Measurements from ENCODE around the gene SAA4.
"Not testable (repeated sequence)": the region's sequence is repeated elsewhere in the genome, so short reads cannot be mapped to it uniquely, and the experiment has no call there.

SAA4 gene, protein sequence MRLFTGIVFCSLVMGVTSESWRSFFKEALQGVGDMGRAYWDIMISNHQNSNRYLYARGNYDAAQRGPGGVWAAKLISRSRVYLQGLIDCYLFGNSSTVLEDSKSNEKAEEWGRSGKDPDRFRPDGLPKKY

DNA sequence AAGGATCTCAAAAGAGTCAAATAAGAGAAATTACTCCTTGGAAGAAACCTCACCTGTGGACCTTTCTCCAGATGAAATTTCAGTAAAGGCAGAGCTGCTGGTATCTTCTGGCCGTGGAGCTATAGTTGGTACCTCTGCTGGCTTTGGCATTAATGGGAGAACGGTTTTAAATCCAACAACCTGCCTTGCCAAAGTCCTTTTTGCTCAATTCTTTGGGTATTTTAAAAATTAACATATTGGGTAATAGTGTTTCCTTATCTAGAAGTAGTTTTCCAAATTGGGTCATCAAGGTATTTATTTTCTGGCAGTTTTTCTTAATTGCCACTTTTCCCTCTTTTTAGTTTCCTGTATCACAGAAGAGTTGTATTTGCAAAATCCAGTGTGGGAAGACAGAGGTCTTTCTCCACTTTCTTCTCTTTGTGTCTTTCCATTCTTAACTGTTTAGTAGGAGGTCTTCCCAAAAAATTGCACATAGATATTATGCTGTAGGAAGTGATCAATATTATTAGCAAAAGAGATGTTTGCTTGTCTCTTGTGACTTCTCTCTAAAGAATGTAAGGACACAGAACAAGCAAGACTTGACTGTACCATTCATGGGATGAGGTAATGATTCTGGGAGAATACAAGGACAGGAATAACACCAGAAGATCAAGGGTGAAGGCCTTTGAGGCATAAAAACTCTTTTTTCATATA is at the start of gene SAA4:
TSS of gene SAA4 (minus strand) at position 139 of the 693 bp plus-strand sequence. CDS start 876 bp downstream, outside the sequence.
- no peak for DNase-seq (ENCODE audit: low spot score)

DNA sequence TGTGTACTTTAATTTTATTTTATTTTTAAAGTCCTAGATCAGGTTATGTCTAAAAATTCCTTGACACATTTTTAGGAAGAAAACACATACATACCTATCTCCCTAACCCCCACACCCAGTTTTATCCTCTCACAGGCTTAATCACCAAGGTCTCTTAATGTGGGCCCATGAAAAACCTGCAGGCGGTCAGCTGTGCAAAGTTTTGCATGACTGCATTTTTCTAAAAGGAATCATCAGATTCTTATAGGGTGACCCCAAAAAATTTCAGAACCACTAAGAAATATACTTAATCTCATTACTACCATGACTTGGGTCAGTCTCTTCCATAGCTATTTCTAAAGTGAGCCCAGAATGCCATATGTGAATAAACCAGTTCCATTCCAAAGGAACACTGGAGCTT is 49.2 kb upstream of the SAA4 start:
- DNase-seq (ENCODE audit: low spot score), result no peak

DNA sequence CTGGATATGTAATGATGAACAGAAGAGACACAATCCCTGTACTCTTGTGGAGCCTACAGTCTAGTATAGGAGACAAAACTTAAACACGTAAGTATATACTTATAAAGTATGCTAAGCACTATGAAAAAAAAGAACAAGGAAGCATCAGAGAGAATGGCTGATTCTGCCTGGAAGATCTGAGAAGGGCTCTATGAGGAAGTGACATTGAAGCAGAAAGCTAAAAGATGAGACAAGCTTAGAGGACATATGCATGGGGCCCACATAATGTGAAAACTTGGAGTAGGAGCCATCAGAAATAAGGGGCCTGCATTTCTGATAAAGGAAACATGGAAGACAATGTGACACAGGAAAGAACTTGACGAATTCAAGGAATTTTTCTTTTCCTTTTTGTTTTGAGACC is 46.0 kb upstream of the SAA4 start:
- no peak for DNase-seq (ENCODE audit: low spot score)

DNA sequence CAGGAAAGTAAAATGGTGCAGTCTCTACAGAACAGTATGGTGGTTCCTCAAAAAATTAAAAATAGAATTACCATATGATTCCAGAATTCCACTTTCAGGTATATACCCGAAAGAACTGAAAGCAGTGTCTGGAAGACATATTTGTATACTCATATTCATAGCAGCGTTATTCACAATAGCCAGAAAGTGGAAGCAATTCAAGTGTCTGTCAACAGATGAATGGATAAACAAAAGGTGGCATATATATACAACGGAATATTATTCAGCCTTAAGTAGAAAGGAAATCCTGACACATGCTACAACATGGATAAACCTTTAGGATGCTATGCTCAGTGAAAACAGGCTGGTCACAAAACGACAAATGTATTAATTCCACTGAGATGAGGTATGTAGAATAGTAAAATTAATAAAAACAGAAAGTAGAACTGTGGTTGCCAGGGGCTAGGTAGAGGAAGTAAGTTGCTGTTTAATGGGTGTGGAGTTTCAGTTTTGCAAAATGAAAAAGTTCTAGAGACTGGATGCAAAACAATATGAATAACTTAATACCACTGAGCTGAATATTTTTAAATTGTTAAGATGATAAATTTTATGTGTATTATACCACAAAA is 43.9 kb upstream of the SAA4 start:
- no peak for DNase-seq (ENCODE audit: low spot score)

DNA sequence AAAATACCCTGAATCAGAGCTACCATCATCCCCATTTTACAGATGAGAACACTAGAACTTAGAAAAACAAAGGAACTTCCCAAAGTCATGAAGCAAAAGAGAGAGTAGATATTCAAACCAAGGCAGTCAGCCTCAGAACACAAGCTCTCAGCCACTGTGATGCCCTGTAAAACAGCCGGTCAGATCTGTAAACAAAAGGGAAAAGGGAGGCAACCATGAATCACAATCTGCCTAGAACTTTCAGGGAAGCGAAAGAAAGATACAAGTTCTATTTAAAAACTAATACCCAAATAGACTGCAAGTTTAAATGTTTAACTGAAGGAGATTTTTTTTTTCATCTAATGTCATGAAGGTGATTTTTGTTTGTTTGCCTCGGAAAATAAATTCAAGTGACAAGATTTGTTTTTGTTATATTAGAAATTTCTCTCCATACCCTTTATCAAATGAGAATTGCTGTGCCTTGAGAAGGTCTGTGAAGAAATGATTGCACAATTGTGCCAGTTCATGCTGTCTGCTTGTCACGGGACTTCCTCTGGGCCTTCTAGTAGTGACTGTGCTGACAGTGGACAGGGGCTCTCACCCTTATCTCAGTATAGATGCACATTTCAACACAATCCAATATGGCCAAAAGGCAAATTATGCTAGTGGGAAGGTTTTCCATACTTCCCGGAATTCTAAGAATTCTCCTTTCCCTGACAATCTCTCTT is 41.1 kb upstream of the SAA4 start:
- no peak for DNase-seq (ENCODE audit: low spot score)

DNA sequence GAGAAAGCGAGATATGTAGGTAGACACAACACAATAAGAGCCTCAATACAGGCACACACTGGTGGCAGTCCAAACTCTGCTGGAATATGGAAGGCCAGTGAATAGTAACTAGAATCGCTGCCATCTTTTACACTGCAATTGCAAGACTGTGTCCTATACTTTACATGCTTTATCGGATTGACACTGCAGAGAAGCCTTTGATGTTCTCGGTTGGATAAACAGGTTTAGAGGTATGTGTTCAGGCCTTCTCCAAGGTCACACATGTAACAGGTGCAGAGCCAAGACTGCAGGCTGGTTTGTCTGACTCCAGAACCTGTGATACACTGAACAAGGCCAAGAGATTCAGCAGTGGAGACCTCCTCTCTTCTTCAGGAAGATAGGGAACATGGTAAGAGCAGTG is 34.6 kb upstream of the SAA4 start:
- DNase-seq (ENCODE audit: low spot score), result no peak

DNA sequence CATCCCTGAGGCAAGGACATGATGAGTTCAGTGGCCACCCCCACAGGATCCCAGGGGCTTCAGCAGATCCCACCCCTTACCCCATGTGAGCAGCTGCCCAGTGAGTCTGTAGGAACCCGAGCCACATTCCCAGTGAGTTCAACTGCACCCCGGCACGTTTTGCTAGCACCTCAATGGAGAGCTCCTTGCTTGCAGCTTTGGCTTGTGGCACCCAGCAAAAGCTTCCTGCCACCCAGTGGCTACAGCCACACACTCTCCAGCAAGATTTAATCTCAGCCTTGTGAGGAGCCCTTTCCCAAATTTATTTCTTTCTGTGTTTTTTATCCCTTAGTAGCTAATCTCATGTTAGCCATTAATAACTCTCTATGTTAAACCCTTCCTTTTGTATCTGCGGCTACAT is 33.5 kb upstream of the SAA4 start:
- DNase-seq (ENCODE audit: low spot score), result peak; percentile 33

DNA sequence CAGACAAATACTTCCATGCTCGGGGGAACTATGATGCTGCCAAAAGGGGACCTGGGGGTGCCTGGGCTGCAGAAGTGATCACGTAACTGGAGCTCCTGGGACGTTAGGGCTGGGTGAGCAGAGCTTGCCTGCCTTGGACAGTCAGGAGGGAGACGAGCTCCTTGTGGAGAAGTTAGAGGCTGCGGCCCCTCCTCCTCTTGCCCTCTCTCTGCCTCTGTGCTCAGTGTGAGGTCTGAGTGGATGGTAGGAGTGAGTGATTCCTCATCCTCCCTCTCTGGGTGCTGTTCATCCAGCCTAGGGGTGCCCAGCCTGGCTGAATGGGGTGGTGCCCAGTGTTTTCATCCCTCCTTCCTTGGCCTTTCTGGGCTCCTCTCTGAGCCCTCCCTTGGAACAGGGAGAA is 32.6 kb upstream of the SAA4 start:
- DNase-seq (ENCODE audit: low spot score), result not testable (repeated sequence)

DNA sequence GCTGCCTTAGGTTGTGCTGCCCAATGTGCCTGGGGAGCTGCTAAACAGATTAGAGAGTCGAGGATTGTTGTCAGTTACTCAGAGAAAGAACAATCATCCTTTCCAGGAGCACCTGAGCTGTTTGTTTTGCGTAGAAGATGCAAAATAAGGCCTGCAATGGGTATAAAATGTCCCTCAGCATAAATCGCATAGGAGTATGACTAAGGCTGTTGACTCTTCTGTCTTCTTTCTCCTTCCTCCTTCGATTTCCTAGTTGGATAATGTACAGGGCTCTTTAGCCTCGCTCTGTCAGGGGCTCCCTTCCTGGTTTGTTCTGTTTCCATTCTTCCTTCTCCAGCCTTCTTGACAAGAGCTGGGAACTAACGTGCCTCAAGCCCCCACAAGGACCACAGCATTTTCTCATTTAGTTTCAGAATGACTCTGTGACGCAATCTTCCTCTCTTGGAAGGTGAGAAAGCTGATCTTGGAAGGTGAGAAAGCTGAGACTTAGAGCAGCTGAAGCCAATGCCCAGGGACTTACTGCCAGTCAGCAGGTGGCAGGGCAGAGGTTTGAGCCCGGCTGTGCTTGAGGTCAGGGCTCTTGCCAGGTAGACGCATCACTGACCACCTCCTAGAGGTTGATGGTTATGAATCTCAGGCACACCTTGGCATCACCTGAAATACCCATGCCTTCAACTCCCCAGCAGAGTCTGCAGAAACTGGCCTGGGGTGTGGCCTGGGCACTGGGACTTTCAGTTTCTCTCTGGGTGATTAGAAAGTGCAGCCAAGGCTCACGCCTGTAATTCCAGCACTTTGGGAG is 30.9 kb upstream of the SAA4 start:
- not testable (repeated sequence) for DNase-seq (ENCODE audit: low spot score)

DNA sequence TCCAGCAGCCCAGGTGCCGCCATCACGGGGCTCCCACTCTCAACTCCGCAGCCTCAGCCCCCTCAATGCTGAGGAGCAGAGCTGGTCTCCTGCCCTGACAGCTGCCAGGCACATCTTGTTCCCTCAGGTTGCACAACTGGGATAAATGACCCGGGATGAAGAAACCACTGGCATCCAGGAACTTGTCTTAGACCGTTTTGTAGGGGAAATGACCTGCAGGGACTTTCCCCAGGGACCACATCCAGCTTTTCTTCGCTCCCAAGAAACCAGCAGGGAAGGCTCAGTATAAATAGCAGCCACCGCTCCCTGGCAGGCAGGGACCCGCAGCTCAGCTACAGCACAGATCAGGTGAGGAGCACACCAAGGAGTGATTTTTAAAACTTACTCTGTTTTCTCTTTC is 29.3 kb upstream of the SAA4 start, which contains the start of gene SAA1:
TSS of gene SAA1 (plus strand) at position 316 of the 400 bp plus-strand sequence. CDS start 624 bp downstream, outside the sequence.
- DNase-seq (ENCODE audit: low spot score), result no peak

DNA sequence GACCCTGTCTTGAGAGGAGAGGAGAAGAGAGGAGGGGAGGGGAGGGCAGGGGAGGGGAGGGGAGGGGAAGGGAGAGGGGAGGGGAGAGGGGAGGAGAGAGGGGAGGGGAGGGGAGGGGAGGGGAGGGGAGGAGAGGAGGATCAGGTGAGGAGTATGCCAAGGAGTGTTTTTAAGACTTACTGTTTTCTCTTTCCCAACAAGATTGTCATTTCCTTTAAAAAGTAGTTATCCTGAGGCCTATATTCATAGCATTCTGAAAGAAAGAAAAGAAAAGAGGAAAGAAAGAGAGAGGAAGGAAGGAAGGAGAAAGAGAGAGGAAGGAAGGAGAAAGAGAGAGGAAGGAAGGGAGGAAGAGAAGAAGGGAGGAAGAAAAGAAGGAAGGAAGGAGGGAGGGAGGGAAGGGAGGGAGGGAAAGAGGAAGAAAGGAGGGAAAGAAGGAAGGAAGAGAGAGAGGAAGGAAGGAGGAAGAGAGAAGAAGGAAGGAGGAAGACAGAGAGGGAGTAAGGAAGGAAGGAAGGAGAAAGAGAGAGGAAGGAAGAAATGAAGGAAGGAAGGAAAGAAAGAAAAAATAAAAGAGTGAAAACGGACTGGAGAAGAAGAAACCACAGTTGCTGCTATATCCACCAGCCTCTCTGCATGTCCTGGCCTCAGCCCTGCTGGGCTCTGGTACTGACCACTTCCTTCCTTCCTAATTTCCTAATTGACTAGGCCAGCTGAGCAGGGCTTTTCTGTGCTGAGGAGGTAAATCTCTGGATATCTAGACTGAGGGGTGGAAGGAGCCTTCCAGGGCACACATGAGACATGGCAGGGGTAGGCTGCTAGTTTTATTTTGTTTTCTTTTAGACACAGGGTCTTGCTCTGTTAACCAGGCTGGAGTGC is 28.3 kb upstream of the SAA4 start:
- no peak for DNase-seq (ENCODE audit: low spot score)

DNA sequence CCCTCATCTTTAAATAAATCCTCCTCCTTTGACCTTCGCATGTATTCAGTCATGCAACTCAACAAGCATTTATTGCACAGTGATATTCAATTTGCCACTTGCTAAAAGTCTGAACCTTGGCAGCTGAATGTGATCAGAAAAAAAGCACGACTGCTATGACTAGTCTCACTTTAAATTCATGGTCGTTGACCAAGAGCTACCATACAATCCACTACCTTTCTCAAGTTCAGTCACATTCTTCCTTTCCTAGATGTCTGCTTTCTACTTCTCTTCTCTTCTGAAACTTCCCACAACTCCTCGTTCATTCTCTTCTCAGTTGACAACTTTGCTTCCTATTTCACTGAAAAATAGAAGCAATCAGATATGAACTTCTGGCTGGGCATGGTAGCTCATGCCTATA is 27.4 kb upstream of the SAA4 start:
- no peak for DNase-seq (ENCODE audit: low spot score)

DNA sequence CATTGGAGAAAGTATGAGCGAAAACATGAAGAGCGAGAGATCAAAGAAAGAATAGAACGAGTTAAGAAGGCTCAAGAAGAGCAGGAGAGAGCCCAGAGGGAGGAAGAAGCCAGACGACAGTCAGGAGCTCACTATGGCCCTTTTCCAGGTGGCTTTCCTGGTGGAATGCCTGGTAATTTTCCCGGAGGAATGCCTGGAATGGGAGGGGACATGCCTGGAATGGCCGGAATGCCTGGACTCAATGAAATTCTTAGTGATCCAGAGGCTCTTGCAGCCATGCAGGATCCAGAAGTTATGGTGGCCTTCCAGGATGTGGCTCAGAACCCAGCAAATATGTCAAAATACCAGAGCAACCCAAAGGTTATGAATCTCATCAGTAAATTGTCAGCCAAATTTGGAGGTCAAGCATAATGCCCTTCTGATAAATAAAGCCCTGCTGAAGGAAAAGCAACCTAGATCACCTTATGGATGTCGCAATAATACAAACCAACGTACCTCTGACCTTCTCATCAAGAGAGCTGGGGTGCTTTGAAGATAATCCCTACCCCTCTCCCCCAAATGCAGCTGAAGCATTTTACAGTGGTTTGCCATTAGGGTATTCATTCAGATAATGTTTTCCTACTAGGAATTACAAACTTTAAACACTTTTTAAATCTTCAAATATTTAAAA is 26.2 kb upstream of the SAA4 start:
- DNase-seq (ENCODE audit: low spot score), result not testable (repeated sequence)

DNA sequence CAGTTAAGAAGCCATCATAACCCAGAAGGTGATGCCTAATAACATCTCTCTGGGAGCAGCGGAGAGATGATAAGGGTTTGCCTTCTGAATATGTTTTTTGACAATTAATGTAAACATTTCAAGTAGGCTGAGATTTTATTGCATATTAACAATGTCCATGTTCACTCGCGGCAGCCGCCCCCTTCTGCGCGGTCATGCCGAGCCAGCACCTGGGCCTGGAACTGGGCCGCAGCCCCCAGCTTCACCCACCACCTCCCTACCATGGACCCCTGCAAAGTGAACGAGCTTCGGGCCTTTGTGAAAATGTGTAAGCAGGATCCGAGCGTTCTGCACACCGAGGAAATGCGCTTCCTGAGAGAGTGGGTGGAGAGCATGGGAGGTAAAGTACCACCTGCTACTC is 25.1 kb upstream of the SAA4 start:
- no peak for DNase-seq (ENCODE audit: low spot score)

DNA sequence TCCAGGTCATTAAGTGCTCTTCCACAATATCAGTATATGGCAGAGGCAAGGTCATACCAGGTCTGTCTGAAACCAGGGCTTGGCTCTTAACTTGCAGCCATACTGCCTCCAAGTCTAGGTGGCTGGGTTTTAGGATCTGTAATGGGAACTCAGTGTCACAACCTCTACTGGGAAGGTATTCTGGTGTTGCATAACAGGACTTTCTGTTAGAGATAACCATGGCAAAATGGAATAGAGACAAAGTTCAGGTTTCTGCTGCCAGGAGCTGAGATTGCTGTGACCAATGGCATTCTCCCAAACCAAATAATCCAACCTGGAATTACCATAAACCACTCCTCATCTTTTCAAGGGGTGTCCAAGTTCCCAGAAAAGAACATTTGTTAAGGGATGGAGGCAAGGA is 22.7 kb upstream of the SAA4 start:
- no peak for DNase-seq (ENCODE audit: low spot score)

DNA sequence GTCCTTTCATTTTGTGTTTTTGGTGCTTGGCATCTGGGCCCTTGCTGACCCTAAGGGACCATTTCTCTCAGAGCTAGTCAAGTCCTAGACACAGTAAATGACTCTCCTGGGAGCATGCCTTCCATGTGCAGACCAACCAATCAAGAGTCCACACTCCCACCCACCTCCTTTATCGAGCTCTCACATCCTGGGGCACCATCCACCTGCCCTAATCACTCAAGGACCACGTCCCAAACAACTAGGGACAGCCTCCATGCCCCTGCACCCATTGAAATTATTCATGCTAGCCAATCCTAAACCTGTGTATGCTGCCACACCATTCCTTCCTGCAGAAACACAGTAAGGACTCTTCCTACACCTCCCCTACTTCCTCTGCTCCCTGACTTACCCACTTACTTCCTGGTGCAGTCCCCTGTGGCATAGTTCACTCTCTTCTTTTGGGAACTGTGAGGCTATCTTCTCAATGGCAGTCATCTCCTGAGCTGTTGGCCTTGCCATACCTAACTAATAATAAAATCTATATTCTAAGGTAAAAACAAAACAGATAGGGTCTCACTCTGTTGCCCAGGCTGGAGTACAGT is 18.3 kb upstream of the SAA4 start:
- no peak for DNase-seq (ENCODE audit: low spot score)

DNA sequence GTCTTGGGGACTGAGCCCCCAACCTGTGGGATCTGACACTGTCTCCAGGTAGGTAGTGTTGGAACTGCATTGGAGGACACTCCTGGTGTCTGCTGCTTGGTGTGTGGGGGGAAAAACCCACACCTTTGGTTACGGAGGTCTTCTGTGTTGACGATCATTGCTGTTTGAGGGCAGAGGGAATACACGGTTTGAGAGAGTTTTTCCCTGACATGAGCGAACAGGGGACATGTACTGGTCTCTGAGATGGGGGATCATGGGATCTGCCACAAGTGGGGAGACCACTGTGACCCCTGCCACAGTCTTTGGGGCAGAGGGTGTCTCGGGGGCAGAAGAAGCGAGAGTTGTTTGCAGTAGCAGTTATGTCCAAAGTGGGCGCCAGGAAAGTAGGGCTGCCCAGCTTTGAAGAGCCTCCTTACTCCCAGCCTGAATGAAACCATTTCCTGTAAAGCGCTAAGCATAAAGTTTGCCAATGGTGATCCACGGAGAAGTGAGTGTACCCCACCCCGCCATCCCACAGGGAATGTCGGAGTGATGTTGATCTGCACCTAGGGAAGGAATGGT is 17.3 kb upstream of the SAA4 start:
- DNase-seq (ENCODE audit: low spot score), result no peak

DNA sequence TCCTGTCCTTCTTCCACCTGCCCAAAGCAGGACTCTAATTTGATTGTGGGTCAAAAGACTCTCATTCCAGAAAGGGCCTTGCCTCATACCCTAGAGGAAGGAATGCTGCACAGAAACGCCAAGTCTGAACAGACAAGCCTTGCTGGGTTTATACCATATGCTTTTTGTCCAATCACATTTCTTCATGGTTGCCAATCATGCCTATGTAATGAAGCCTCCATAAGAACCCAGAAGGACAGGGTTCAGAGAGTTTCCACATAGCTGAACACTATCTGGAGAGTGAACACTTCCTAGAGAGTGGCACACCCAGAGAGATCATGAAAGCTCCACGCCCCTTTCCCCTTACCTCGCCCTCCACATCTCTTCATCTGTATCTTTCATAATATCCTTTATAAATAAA is 16.6 kb upstream of the SAA4 start:
- DNase-seq (ENCODE audit: low spot score), result no peak

DNA sequence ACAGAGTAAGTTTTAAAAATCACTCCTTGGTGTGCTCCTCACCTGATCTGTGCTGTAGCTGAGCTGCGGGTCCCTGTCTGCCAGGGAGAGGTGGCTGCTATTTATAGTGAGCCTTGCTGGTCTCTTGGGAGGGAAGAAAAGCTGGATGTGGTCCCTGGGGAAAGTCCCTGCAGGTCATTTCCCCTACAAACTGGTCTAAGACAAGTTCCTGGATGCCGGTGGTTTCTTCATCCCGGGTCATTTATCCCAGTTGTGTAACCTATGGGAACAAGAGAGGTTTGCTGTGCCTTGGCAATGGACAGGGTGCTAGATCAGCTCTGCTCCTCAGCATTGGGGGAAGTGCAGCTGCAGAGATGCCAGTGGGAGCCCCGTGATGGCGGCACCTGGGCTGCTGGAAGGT is 12.0 kb upstream of the SAA4 start, which contains the start of gene SAA2:
TSS of gene SAA2 (minus strand) at position 108 of the 400 bp plus-strand sequence. CDS start 657 bp downstream, outside the sequence.
- DNase-seq (ENCODE audit: low spot score), result no peak

DNA sequence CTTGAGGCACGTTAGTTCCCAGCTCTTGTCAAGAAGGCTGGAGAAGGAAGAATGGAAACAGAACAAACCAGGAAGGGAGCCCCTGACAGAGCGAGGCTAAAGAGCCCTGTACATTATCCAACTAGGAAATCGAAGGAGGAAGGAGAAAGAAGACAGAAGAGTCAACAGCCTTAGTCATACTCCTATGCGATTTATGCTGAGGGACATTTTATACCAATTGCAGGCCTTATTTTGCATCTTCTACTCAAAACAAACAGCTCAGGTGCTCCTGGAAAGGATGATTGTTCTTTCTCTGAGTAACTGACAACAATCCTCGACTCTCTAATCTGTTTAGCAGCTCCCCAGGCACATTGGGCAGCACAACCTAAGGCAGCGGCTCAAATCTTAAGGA is 10.6 kb upstream of the SAA4 start:
- DNase-seq (ENCODE audit: low spot score), result not testable (repeated sequence)
